NK-92 (cell line): ENCODE data around the gene MIDN.
"Not testable (repeated sequence)": the region's sequence is repeated elsewhere in the genome, so short reads cannot be mapped to it uniquely, and the experiment has no call there.

Experiments used
- DNase-seq: peaks from one replicate; lab custom pipeline; 2025; ENCODE audit not compliant: unreplicated experiment; lab: John Stamatoyannopoulos, UW

MIDN gene

DNA sequence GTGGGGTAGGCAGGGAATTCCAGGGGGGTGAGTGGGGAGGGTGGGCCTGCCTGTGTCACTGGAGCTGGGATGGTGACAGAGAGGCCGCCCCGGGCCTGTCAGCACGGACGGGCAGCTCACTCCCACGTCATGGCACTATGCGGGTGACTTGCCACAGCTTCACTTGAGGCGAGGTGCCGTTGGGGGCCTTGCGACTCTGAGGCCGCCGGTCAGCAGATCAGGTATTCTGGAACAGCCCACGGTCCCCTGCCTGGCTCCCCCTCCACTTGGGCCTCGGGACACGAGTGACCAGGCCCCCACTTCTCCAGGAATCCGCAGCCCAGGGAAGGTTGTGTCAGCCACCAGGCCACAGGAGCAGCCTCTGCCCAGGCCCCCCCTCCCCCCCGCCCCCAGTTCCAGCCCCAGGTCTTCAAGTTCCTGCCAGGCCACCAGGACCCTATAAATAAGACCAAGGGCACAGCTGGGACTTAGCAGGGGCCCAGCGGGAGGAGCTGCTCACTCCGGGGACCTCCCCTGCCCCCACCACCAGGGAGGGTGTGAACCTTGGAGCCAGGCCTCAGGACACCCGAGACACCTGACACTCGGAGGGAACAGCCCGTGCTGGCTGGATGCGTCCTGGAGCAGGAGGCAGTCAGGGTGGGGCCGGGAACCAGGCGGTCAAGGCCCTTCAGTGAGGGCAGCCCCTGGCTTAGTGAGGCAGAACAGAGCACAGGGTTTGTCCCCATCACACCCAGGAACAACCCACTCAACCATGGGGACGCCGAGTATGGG lies 2.7 kb upstream of the MIDN start:
- no peak for DNase-seq

DNA sequence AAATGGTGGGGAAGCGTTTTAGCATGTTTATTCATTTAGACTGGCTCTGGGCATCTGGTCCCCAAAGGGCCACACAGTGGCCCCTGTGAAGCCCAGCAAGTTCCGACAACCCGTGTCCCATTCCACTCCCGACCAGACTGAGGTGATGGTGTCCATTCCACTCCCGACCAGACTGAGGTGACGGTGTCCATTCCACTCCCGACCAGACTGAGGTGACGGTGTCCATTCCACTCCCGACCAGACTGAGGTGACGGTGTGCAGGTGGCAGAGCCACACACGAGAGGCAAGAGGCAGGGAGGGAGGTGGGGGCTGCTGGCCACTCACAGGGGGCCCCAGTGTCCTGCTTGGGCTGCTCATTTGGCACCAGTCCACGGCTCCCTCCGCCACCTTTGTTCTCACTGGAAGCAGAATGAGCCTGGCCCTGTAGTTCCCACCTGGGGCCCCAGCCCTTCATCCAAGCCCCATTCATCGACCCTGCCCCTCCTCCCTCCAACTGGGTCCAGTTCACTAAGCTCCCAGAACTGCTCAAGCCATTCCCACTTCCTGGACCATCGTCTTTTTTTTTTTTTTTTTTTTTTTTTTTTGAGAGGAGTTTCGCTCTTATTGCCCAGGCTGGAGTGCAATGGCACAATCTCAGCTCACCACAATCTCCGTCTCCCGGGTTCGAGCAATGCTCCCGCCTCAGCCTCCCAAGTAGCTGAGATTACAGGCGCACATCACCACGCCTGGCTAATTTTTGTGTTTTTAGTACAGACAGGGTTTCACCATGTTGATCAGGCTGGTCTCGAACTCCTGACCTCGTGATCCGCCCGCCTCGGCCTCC lies 1.9 kb upstream of the MIDN start:
- not testable (repeated sequence) for DNase-seq

DNA sequence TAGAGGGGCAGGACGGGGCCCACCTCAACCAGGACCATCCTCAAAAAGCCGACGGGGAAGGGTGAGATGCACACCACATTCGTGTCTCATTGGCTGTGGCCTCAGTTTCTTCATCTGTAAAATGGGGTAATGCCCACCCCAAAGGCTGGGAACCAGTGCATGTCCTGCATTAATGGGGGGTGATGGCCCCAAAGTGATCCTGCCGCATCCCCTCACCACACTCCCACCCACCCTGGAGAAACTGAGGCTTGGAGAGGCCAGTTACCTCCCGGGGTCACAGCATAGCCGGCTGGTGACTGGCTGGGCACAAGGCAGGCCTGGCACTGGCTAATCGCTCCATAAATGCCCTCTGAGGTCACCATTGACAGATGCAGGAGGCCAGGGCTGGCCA lies 640 bp upstream of the MIDN start:
- no peak for DNase-seq

DNA sequence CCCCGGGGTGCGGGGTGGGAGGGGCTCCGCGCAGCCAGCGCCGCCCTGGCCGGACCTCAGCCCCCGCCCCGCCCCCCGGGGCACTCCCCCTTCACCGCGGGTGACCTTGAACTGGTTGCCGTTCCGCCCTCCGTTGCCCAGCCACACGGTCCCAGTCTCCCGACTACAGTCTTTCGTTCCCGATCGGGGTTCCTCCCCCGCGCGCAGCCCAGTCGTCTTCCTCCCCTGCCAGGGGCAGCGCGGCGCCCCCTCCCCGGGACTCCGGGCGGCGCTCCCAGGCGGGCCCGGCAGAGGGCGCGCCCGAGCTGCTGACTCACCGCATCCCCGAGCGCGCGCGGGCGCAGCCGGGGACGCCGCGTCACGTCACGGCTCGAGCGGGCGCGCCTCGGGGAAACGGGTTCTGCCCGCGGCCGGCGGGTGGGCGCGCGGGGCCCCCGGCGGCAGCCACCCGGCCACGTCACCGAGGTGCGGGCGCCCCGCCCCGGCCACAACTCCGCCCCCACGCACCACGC lies 459 bp downstream of the MIDN start:
- DNase-seq = no peak

DNA sequence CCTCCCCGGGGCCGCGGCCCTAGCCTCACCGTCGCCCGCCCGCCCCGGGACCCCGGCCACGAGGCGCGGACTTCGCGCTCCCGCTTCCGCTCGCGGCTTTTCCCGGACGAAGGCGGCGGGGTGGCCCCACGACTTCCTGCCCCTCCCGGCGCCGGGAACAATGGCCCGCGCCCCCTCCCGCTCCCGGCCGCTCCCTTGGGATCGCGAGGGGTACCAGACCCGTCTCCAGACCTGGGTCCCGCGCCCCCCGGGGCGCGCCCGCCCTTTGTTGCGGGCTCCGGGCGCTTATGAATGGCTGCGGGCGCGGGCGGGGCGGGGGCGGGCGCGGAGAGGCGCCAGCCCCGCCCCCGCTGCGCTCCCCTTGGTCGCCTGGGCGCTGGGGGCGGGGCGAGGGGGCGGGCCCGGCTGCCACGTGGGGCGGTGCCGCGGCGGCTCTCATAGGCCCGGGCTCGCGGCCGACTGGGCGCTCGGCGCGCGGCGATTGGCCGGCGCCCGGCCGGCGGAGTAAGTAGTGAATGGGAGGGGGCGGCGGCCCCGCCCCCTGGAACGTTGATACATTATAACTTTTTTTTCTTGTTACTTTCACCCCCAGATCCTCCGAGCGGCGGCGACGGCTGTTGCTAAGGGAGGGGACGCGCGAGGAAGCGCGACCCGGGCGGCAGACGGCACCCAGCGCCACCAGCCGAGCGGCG lies 1.1 kb downstream of the MIDN start:
- DNase-seq = peak; percentile 70

DNA sequence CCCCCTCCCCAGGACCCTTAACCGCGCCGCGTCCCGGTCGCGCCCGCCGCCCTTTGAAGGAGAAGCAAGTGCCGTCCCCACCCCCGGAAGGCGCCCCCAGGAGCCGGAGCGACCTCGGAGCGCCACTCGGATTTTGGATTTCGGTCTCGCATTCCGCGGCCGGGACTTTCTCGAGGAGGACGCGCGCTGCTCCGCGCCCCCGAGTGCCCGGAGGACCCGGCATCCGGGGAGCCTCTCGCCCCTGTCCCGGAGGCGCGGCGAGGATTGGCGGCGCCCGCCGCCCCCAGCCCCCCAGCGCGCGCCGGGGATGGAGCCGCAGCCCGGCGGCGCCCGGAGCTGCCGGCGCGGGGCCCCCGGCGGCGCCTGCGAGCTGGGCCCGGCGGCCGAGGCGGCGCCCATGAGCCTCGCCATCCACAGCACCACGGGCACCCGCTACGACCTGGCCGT lies 1.6 kb downstream of the MIDN start:
- no peak for DNase-seq

DNA sequence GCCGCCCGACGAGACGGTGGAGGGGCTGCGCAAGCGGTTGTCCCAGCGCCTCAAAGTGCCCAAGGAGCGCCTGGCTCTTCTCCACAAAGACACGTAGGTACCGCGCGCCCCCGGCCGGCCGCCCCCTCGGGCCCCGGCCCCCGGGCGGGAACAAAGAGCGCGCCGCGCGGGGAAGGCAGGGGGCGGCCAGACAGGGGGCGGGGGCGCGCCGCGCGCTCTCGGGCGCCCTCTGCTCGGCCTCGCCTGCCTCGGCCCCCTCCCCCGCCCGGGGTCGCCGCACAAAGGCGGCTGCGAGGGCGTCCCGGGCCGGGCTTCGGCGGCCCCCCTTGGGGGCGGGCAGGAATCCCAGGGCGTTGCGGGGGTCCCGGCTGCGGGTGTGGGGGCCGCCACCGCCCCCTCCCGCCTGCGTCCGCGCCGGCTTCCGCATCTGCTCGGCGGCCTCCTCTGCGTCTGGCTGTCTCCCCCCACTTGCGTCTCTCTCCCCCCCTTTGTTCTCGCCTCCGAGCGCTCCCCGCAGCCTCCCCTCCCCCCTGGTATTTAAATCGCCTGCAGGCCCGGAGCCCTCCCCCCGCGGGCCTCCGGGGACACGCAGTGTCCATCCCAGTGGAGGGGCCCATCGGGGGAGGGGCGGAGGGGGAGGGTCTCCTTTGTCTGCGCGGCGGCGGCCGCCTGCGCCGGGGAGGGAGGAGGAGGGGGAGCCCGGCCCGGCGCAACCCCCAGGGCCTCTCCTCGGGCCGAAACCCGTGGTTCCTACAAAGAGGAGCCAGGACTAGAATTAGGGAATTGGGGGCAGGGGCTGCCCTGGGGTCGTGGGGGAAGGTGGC lies 2.3 kb downstream of the MIDN start:
- DNase-seq = no peak

DNA sequence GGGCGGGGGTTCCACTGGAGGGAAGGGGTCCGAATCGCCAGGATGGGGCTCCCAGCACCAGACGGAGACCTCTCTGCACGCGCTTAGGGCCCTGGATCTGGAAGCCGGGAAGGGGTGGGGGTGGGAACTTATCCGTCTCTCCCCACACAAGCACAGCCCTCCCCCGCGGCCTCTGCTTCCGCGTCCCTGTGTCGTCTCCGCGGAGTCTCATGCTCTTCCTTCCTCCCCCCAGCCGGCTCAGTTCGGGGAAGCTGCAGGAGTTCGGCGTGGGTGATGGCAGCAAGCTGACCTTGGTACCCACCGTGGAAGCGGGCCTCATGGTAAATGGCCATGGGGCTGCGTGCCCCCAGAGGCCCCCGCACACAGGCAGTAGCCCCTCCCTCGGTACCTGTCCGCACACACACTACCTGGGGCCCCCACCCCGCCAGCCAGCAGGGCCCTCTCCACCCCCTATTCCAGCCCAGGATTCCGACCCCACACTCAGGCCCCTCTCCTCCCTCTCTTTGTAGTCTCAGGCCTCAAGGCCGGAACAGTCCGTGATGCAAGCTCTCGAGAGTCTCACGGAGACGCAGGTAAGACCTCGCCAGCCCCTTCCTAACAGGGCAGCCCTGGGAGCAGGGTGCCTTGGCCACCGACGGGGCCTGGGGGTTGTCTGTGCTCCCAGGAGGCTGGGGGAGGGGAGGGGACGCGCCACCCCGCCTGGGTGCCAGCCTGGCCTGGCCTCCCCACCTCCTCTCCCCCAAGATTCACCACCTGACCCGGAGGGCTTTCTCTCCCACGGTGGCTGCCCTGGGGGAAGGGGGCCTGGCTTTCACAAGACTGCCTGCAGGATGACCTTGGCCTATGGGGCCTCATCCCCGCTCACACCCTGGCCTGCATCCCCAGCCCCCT lies 3.2 kb downstream of the MIDN start:
- DNase-seq = no peak

DNA sequence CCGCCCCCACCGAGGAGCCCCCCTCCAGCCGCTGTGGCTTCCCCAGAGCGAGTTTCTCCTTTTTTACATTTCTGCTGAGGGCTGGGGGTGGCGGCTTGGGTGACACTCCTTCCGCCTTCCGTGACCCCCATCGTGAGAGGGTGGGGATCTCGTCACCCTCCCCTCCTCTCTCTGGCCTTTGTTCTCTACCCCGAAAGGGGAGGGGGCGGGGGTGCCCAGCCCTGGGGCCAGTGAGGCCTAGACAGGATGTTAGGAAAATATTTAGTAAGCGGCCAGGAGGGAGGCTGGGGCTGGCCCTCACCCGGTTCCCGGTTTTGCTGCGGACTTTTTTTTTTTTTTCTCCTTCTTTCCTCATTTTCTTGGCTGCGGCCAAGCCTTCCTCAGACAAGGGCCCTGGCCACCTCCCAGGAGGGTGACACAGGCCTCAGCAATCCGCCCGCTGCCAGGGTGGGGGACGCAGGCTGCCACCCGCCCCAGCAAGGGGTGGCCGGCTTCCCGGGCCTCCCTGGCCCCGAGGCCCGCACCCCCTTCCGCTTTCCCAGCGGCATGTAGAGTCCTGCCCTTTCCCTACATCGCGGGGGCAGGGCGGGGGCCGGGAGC lies 3.9 kb downstream of the MIDN start:
- no peak for DNase-seq

DNA sequence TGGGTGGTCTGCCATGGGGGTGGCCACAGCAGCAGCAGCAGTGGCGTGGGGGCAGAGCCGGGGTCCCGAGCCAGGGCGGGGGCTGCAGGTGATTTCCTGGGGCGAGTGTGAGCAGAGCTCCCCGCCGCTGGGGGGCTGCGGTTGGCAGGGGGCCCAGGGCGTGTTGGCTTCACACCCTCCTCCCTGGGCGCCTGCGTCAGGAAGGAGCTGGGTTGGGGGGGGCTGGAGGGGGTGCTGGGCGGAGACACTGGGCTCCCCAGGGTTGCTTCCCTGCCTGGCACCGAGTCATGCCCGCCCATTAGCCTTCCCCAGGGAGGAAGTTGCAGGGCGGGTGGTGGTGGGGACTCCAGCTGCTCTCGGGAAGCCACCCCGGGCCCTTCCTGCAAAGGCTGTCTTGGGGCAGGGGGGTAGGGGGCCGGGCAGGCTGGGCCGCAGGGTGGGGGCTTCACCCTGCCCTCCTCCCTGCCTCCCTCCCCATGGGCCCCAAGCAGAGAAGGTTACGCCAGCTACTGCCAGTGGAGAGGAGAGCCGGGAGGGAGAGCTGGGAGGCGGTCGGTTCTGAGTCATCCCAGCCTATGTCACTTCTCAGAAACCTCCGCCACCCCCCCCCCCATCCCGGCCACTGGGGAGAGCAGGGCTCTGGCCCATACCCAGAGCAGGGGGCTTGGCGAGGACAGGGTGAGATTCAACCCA lies 4.6 kb downstream of the MIDN start:
- DNase-seq = no peak

DNA sequence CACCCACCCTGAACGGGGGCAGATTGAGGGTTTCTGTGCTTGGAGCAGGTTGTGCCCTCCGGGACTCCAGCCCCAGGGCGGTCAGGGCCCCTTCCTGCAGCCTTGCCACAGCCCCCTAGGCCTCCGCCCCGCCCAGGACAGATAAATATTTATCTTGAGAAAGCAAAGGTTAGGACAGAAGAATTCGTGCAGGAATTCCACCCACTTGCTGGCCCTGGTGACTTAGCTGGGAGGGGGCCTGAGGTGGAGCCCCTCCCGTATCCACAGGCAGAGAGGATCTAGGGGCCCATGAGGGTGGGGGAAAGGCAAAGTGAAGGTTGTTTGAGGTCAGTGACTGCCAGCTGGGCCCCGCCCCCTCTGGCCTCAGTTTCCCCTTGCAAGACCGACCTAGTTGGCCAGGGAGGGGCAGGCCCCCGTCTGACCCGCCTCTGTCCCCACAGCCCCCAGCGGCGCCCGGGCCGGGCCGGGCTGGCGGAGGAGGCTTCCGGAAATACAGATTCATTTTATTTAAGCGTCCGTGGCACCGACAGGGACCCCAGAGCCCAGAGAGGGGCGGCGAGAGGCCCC lies 5.2 kb downstream of the MIDN start:
- DNase-seq = no peak

DNA sequence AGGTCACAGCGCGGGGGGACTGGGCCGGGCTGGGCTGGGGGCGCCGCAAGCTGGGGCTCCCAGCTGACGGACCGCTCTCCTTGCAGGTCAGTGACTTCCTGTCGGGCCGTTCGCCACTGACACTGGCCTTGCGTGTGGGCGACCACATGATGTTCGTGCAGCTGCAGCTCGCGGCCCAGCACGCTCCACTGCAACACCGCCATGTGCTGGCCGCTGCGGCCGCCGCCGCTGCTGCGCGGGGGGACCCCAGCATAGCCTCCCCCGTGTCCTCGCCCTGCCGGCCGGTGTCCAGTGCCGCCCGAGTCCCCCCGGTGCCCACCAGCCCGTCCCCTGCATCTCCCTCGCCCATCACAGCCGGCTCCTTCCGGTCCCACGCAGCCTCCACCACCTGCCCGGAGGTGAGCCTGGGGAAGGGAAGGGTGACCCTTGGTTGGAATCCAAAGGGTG lies 5.7 kb downstream of the MIDN start:
- DNase-seq = no peak

DNA sequence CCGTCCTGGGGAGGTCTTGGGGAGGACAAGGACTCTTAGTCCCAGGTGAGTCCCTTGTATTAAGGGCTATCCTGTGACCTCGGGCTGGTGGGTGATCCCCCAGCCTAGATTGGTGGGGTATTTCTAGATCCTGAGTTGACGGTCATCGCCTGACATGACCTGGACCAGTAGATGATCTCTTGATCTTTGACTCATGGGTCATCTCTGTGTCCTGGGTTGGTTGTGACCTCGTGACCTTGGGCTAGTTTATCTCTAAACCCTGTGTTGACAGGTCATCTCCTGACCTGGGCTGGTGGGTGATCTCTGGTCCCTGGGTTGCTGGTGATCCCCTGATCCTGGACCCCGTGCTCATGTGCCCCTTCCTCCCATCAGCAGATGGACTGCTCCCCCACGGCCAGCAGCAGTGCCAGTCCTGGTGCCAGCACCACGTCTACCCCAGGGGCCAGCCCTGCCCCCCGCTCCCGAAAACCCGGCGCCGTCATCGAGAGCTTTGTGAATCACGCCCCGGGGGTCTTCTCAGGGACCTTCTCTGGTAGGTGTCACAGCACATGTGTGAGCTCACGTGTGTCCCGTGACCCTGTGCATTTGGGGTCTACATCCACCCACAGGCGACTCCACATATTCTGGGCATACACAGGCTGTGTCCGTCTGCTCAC lies 6.3 kb downstream of the MIDN start:
- DNase-seq = no peak

DNA sequence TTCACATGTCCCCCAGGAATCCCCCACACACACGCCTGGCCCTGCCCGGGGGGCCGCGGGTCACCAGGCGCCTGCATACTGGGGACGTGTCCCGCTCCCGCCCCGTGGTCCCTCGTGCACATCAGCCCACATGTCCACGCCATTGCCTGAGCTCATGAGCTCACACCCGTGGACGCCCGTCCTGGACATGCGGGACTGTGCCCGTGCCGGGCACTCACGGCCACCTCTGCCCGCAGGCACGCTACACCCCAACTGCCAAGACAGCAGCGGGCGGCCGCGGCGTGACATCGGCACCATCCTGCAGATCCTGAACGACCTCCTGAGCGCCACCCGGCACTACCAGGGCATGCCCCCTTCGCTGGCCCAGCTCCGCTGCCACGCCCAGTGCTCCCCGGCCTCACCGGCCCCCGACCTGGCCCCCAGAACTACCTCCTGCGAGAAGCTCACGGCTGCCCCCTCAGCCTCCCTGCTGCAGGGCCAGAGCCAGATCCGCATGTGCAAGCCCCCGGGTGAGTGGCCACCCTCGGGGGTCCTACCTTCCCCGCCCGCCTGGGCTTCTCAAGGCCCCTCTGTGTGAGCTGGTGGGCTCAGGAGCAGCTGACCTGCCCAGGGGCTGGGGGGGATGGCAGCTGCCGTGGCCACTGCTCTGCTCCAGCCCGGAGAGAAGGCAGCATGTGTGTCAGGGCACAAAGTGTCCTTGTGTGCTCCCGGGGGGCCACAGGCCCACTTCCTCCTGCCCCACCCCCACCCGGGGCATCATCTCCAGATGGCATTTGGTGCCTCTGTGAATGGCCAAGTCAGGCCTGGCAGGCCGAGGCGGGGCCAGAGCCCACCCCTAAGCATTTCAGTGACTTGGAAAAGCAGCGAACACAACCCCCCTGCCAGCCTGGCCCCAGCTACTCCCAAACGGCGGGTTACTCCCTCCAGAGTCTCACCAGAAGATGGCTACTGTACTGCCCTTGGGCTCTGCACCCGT lies 7.1 kb downstream of the MIDN start:
- no peak for DNase-seq

DNA sequence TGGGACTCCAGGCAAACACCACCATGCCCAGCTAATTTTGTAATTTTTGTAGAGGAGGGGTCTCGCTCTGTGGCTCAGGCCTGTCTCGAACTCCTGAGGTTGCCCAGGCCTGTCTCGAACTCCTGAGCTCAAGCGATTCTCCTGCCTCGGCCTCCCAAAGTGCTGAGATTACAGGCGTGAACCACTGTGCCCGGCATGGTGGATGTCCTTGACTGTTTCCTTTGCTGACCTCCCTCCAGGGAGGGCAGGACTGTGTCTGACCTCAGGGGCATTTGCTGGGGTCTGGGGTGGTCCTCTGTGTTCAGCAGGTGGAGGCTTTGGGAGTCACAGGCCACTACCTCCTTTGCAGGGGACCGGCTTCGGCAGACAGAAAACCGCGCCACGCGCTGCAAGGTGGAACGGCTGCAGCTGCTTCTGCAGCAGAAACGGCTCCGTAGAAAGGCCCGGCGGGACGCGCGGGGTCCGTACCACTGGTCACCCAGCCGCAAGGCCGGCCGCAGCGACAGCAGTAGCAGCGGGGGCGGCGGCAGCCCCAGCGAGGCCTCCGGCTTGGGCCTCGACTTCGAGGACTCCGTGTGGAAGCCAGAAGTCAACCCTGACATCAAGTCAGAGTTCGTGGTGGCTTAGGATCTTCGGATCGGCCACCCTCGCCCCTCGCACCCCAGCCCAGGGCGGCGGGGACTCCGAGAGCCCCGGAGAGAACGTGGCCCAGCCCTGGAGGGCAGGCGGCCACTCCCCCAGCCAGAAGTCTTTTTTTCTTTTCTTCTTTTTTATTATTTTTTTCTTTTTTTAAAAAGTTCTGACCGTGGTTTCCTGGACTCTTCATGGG lies 8.5 kb downstream of the MIDN start:
- DNase-seq = no peak
